HG03575 (cell line): ENCODE results near the gene CLMP.

Source experiments
- ATAC-seq: cut with Tn5 transposase; IDR thresholded peaks from one replicate; pipeline ENCODE4 v1.9.1; 2021; ENCODE audit not compliant: unreplicated experiment, insufficient number of reproducible peaks, low FRiP score; ENCODE audit errors: extremely low read depth

CLMP gene

GRCh38 chr11:123195188-123196059 is at the start of gene CLMP:
Gene CLMP, minus strand, starts transcription at chr11:123195248. Its CDS starts 308 bp downstream, at chr11:123194940.
- ATAC-seq, result no peak

- ATAC-seq, result no peak
These were observed 47.0 kb upstream of the CLMP start for GRCh38 chr11:123241874-123242543.

GRCh38 chr11:123241294-123241693 is 46.2 kb upstream of the CLMP start:
- ATAC-seq, result no peak

- ATAC-seq, result no peak
These were observed 44.4 kb upstream of the CLMP start for GRCh38 chr11:123239191-123240150.

- no peak for ATAC-seq
These were observed 43.2 kb upstream of the CLMP start for GRCh38 chr11:123238297-123238696.

- no peak for ATAC-seq
These were observed 41.8 kb upstream of the CLMP start for GRCh38 chr11:123236879-123237278.

GRCh38 chr11:123235656-123236261 is 40.7 kb upstream of the CLMP start:
- ATAC-seq, result no peak

GRCh38 chr11:123235117-123235655 is 40.1 kb upstream of the CLMP start:
- no peak for ATAC-seq

- ATAC-seq, result no peak
These were observed 38.9 kb upstream of the CLMP start for GRCh38 chr11:123233975-123234334.

GRCh38 chr11:123233280-123233974 is 38.4 kb upstream of the CLMP start:
- ATAC-seq, result peak; percentile 75

- no peak for ATAC-seq
These were observed 36.7 kb upstream of the CLMP start for GRCh38 chr11:123231777-123232176.

GRCh38 chr11:123231256-123231655 is 36.2 kb upstream of the CLMP start:
- ATAC-seq, result no peak

GRCh38 chr11:123230346-123230745 is 35.3 kb upstream of the CLMP start:
- no peak for ATAC-seq

- no peak for ATAC-seq
These were observed 33.6 kb upstream of the CLMP start for GRCh38 chr11:123228496-123229163.

- ATAC-seq, result no peak
These were observed 32.9 kb upstream of the CLMP start for GRCh38 chr11:123227763-123228495.

- ATAC-seq, result no peak
These were observed 26.5 kb upstream of the CLMP start for GRCh38 chr11:123221584-123221983.

- ATAC-seq, result no peak
These were observed 26.1 kb upstream of the CLMP start for GRCh38 chr11:123221096-123221561.
